Fibroblast of lung (primary cell): ENCODE data around the gene RSF1.

ENCODE experiments used
- CTCF ChIP-seq, 2 donors: IDR thresholded peaks in 1 of 2; conservative IDR thresholded peaks in 1 of 2; 1 replicate in 1 of 2; 2 replicates in 1 of 2; pipeline ENCODE4 v1.5.1; 2011 to 2012; ENCODE audit warnings: low read length in 2 of 2, control low read depth in 1 of 2, inconsistent platforms in 1 of 2, low read depth in 1 of 2, mild to moderate bottlenecking in 1 of 2
- EZH2 ChIP-seq: IDR thresholded peaks from 2 replicates; pipeline ENCODE4 v1.5.1; 2012; ENCODE audit warnings: low read length, control low read depth, mild to moderate bottlenecking; ENCODE audit errors: missing control alignments

- TF ChIP-seq CTCF (conservative IDR thresholded peaks at IDR 0.05 in 1 of 2, IDR thresholded peaks at IDR 0.05 in 1 of 2; ENCODE audit: low read depth in 1 of 2, low read length in 2 of 2) = no peak
- TF ChIP-seq EZH2 = no peak
These were observed 92.2 kb downstream of the RSF1 start for GRCh38 chr11:77728203-77728786.
